OCI-LY1 (cell line): ENCODE measurements around the gene BLMH.
A peak's percentile ranks its signal among the peaks of the same experiment; 100 is the strongest.

Experiments used
- H2AFZ ChIP-seq: fragments of 200-600 bp; sonication (generic), shearing (Covaris generic); 2 replicates; pipeline ENCODE4 v1.6.0; 2014; ENCODE audit warnings: antibody characterized with exemption, mild to moderate bottlenecking, low read length
- H3F3A ChIP-seq: fragments of 200-600 bp; sonication (generic), shearing (Covaris generic); 2 replicates; pipeline ENCODE4 v1.6.0; 2014; ENCODE audit warnings: mild to moderate bottlenecking, antibody characterized with exemption, low read length, moderate library complexity; ENCODE audit not compliant: insufficient read depth
- H3K27ac ChIP-seq: fragments of 200-600 bp; sonication (generic); 2 replicates; pipeline ENCODE4 v1.5.1; 2014; ENCODE audit warnings: low read length, mixed run types, mild to moderate bottlenecking, low read depth; ENCODE audit not compliant: poor library complexity, severe bottlenecking
- H3K27me3 ChIP-seq: fragments of 200-600 bp; sonication (generic); 2 replicates; pipeline ENCODE4 v1.6.0; 2014; ENCODE audit warnings: antibody characterized with exemption, mild to moderate bottlenecking, low read length, moderate library complexity; ENCODE audit not compliant: insufficient read depth
- H3K36me3 ChIP-seq: fragments of 200-600 bp; sonication (generic); 2 replicates; pipeline ENCODE4 v1.6.1; 2014; ENCODE audit warnings: mild to moderate bottlenecking, antibody characterized with exemption, low read length, moderate library complexity, mixed read lengths; ENCODE audit not compliant: insufficient read depth
- H3K4me1 ChIP-seq: fragments of 200-600 bp; sonication (generic); 2 replicates; pipeline ENCODE4 v1.5.1; 2014; ENCODE audit warnings: mild to moderate bottlenecking, low read length, moderate library complexity; ENCODE audit not compliant: insufficient read depth, severe bottlenecking
- H3K4me2 ChIP-seq: fragments of 200-600 bp; sonication (generic), shearing (Covaris generic); 2 replicates; pipeline ENCODE4 v1.6.1; 2014; ENCODE audit warnings: low read length
- H3K4me3 ChIP-seq: fragments of 200-600 bp; sonication (generic); 2 replicates; pipeline ENCODE4 v1.5.1; 2014; ENCODE audit warnings: low read length, low read depth, mild to moderate bottlenecking, mixed read lengths; ENCODE audit not compliant: poor library complexity, severe bottlenecking
- H3K79me2 ChIP-seq: fragments of 200-600 bp; shearing (Covaris generic); 2 replicates; pipeline ENCODE4 v1.6.1; 2016; ENCODE audit warnings: mixed run types, low read length, mixed read lengths; ENCODE audit not compliant: insufficient read depth
- H3K9ac ChIP-seq: fragments of 200-600 bp; sonication (generic), shearing (Covaris generic); 2 replicates; pipeline ENCODE4 v1.6.1; 2014; ENCODE audit warnings: mild to moderate bottlenecking, low read length, mixed read lengths
- H3K9me2 ChIP-seq: fragments of 200-600 bp; sonication (generic), shearing (Covaris generic); 2 replicates; pipeline ENCODE4 v1.6.1; 2014; ENCODE audit warnings: low read depth, mild to moderate bottlenecking, low read length, mixed read lengths
- H3K9me3 ChIP-seq: fragments of 200-600 bp; shearing (Covaris generic); 2 replicates; pipeline ENCODE4 v1.6.1; 2014; ENCODE audit warnings: low read length, mixed read lengths
- H4K20me1 ChIP-seq: fragments of 200-600 bp; sonication (generic), shearing (Covaris generic); 2 replicates; pipeline ENCODE4 v1.6.0; 2016; ENCODE audit warnings: mild to moderate bottlenecking, low read length; ENCODE audit not compliant: insufficient read depth
- CTCF ChIP-seq: fragments of 200-600 bp; sonication (generic), shearing (Covaris generic); IDR thresholded peaks from 2 replicates; pipeline ENCODE4 v1.5.1; 2017; ENCODE audit warnings: mild to moderate bottlenecking, antibody characterized with exemption, low read length, moderate library complexity, mixed read lengths
- EZH2 ChIP-seq: fragments of 200-600 bp; sonication (generic), shearing (Covaris generic); IDR thresholded peaks from 2 replicates; pipeline ENCODE4 v1.8.0; 2017; ENCODE audit warnings: borderline replicate concordance, mixed run types, mild to moderate bottlenecking, antibody characterized with exemption, low read length, moderate library complexity, mixed read lengths

The BLMH gene

GRCh38 chr17:30299000-30299399 lies 7.3 kb upstream of the BLMH start:
- no peak overlapping the region for H2AFZ ChIP-seq

GRCh38 chr17:30297715-30298114 lies 6.0 kb upstream of the BLMH start:
- H3K9me2 ChIP-seq = no peaks in the 10 kb centered on the region
- H3K36me3 ChIP-seq = no peaks in the 10 kb centered on the region
- H3K79me2 ChIP-seq = no peaks in the 10 kb centered on the region
- peaks cover 26% of the 10 kb centered on the region for H3K4me1 ChIP-seq
- H3K4me3 ChIP-seq = no peak overlapping the region
- H2AFZ ChIP-seq = no peak overlapping the region
- peaks cover 9% of the 10 kb centered on the region for H3F3A ChIP-seq
- peaks cover 11% of the 10 kb centered on the region for H3K9me3 ChIP-seq
- TF ChIP-seq CTCF (no peak), EZH2 (no peak)
- H3K27me3 ChIP-seq = no peaks in the 10 kb centered on the region
- H3K9ac ChIP-seq = no peak overlapping the region
- H3K27ac ChIP-seq = no peak overlapping the region
- H4K20me1 ChIP-seq = no peaks in the 10 kb centered on the region
- no peak overlapping the region for H3K4me2 ChIP-seq

More at GRCh38 chr17:30299000-30299399, 7.3 kb upstream of the BLMH start:
- Histone ChIP-seq H3K4me1 (peaks cover 13% of the 10 kb centered on the region), H3K9ac (no peak overlapping the region), H3K27me3 (no peaks in the 10 kb centered on the region), H3K9me2 (no peaks in the 10 kb centered on the region), H3K4me3 (no peak overlapping the region), H3K79me2 (no peaks in the 10 kb centered on the region), H3K4me2 (no peak overlapping the region), H3K9me3 (peaks cover 11% of the 10 kb centered on the region), H4K20me1 (no peaks in the 10 kb centered on the region), H3F3A (no peaks in the 10 kb centered on the region), H3K36me3 (no peaks in the 10 kb centered on the region), H3K27ac (no peak overlapping the region)
- TF ChIP-seq CTCF (peak; percentile 44; the same call in 1 of the 2 replicates), EZH2 (no peak)

GRCh38 chr17:30296499-30297080 lies 4.8 kb upstream of the BLMH start:
- Histone ChIP-seq H3F3A (peaks cover 12% of the 10 kb centered on the region), H3K4me3 (no peak overlapping the region), H2AFZ (no peak overlapping the region), H3K4me1 (peaks cover 33% of the 10 kb centered on the region), H3K4me2 (no peak overlapping the region), H3K36me3 (no peaks in the 10 kb centered on the region), H3K9me2 (no peaks in the 10 kb centered on the region), H3K9me3 (peaks cover 11% of the 10 kb centered on the region), H3K79me2 (no peaks in the 10 kb centered on the region), H3K27ac (no peak overlapping the region), H4K20me1 (no peaks in the 10 kb centered on the region), H3K9ac (no peak overlapping the region), H3K27me3 (no peaks in the 10 kb centered on the region)
- TF ChIP-seq EZH2 = no peak
- TF ChIP-seq CTCF = no peak
